ENCODE measurements around the gene ZNF524.
A peak's percentile ranks its signal among the peaks of the same experiment; 100 is the strongest.

ZNF524 gene

DNA sequence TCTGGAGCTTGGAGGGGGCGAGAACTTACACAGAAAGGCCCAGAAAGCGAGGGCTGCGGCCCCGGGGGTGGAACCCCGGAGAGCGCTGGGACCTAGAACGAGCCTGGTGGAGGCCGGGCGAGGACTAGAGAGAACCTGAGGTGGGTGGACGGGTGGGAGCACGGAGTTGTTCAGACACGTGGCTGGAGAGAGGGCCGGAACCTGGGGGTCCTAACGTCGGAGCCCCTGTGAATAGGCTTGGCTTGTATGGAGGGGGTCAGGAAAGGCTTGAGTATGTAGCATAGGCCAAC lies 43.7 kb downstream of the ZNF524 start:
- DNase-seq, result no peak

- no peak for DNase-seq
These were observed 44.2 kb downstream of the ZNF524 start for GRCh38 chr19:55644191-55644833.

- DNase-seq, result no peak
These were observed 44.9 kb downstream of the ZNF524 start for GRCh38 chr19:55644842-55645511.

DNA sequence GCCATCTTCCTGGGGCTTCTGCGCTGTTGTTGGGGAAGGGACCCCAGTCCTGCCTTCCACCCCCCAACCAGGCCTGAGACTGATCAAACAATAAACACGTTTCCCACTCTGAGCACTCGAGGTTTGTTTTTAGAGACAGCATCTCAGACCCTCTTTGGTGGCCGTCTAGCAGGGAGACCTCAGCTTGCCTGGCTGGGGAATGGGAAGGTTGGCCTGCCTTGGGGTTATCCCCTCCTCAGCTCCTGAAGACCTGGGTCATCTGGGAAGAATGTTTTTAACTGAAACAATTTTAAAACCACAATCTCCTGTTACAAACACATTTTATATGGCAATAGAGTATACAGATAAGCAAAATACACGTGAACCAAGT lies 45.4 kb downstream of the ZNF524 start:
- DNase-seq, result no peak

DNA sequence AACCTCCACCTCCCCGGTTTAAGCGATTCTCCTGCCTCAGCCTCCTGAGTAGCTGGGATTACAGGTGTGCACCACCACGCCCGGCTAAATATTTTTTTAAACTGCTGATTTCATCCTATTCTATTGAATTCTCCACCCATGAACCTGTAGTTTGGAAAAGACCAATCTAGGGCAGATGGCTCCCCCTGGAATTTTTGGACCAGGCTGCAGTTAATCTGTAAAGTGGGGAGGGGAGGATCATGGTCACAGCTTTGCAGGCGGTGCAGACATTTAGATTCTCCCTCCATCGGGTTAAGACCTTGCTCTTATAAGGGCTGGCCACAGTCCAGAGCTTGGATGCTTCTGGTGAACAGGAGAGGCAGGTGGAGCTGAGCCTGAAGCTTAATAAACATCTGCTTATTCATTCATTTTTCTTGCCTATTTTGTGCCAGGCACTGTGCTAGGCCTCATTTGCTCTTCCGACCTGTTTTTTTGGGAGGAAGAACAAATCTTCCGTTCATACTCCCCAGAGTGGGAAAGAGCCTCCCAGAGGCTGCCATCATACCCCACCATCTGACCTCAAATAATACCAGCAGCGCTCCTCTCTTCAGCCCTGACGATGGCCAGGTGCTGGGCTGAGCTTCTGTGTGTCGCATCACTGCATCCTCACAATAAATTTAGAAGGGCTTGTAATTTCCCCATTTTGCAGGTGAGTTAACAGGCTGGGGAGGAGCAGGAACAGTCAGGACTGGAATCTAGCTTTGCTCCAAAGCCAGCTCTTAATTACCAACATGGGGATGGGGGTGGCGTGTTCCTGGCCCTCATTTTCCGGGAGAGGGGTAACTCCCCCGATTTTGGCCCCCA lies 47.0 kb downstream of the ZNF524 start:
- DNase-seq, result no peak

DNA sequence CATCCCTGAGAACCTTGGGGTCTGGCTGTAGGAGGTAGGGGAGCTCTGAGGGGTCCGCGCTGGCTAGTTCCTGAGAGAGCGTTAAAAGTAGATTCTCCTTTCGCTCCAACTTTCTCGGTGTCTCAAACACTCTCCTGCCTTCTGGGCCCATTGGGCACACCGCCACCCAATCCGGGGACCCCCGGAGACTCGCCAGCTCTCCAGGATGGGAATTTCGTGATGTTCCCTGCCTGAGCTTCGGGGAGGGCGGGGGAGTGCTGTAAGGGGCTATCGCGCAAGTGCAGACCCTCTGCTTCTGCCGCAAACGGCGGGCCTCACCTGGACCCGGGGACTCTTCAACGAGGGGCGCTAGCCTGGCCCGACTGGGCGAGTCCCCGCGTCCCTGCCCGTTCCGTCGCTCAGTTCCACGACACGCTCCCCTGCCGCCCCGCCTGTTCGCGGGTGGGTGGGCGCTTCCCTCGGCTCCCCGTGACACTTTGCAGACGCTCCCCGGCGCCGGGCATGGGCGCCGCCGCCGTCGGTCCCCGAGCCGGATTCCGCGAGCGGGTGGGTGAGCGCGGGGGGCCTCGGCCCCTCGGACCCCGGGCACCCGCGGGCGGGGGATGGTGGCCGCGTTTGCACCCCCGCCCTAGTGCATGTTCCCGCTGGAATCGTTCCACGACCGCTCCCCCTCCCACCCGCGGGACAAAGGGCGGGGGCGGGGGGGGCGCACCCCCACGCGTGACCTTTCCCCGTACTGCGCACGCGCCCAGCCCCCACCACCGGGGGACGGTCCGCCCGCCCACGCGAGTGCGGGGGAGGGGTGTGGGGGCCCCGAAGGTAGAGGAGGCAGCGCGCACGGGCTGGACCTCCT lies 47.9 kb downstream of the ZNF524 start, which contains the start of gene CCDC106:
Gene CCDC106 (plus strand): TSS at position 481 of the 853 bp plus-strand sequence. CDS start 835 bp downstream, outside the sequence.
- DNase-seq, result peak; percentile 27 to 72 (median 57)

GRCh38 chr19:55648585-55649267 lies 48.6 kb downstream of the ZNF524 start:
- no peak for DNase-seq

DNA sequence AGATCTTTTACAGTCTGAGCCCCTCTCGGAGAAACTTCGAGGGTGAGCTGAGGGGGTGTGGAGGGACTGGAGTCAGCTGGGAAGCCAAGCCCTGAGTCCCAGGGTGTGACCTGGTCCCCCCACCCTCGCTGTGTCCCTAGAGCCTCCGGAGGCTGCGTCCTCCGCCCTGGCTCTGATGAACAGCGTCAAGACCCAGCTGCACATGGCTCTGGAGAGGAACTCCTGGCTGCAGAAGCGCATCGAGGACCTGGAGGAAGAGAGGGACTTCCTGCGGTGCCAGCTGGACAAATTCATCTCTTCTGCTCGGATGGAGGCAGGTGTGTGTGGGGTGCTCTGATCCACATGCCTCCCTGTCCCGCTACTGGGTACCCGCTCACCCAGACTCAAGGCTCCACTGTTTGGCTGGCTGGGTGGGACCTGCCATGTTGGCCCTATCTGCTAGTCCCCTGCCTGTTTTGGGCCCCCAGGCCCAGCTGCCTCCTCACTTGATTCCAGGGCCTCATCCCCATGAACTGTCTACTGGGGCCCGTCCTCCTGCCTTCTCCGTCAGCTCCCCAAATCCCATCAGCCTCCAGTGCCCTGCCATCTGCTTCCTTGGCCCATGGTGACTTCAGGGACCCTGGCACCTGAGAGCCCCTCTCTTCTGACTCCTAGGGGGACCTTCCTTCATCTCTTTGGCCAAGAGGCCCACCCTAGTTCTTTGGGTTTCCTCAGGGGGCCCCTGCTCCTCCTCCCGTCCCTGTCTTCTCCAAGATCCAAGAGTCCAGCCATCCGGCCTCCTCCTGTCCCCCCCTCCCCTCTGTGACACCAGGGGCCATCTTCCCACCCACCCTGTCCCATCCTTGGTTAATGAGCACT lies 49.4 kb downstream of the ZNF524 start:
- DNase-seq, result no peak

GRCh38 chr19:55650126-55650557 lies 50.1 kb downstream of the ZNF524 start:
- DNase-seq, result no peak

DNA sequence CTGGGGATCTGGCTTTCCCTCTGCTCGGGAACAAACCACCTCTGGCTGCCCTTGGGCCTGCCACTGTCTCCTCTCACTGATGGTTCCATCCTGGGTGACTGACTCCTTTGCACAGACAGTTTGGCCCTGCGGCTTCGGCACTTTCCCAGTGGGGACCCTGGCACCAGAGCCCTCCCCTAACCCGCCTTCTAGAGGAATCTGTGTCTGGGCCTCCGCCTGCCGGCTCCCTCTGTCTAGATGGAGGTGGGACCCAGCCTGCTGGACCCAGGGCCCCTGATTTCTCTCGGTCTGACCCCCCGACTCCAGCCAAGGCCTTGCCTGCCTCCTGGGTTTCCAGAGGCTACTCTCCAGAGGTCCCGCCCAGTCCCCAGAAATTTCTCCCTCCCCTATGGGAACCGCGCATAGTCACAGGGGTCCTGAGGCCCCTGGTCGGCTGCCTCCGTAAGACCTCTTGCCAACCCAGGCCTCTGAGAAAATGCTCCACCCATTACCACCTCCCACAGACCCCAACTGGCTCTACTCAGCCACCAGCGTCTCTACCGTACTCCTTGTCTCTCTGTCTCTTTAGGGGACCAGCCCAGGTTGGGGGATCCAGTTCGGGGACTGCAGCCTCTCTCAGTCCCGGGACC lies 50.6 kb downstream of the ZNF524 start:
- DNase-seq, result no peak

GRCh38 chr19:55651236-55651635 lies 51.1 kb downstream of the ZNF524 start:
- DNase-seq, result no peak

DNA sequence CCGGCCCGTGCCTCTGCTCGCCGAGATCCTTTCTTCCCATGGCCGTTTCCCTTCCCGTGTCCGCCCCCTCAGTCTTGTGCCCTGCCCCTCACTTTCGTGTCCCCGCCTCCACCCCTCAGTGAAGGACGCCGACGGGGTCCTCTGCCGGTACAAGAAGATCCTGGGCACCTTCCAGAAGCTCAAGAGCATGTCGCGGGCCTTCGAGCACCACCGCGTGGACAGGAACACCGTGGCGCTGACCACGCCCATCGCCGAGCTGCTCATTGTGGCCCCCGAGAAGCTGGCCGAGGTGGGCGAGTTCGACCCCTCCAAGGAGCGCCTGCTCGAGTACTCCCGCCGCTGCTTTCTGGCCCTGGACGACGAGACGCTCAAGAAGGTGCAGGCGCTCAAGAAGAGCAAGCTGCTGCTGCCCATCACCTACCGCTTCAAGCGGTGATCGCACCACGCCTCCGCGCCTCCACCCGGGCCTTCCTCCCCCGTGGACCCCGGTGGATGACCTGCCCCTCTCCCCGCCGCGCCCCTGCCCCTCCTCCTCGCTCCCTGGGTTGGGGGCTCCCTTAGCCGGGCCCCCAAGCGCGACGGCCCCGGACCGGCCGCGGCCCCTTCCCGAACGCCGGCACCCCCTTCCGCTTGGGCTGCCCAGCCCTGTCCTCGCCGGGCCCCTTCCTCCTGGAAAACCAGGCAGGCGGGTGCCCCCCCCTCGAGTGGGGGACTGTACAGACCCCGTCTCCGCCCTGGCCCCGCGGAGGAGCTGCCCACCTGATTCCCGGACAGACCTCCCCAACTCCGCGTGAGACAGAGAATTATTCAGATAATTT lies 52.4 kb downstream of the ZNF524 start:
- no peak for DNase-seq

Measured in stimulated activated naive CD4-positive, alpha-beta T cell (primary cell).